Mammary epithelial cell (primary cell): ENCODE measurements around the gene H3-3A.

Source experiments
- EZH2 ChIP-seq: IDR thresholded peaks from 2 replicates; pipeline ENCODE4 v1.6.1; 2012; ENCODE audit warnings: low read length, inconsistent platforms, borderline replicate concordance
- TF ChIP-seq, protein P1 (sequence below), 2 donors: IDR thresholded peaks in 1 of 2; conservative IDR thresholded peaks in 1 of 2; 2 replicates each; pipeline ENCODE4 v1.5.1; 2011 to 2012; ENCODE audit warnings: inconsistent platforms in 2 of 2, low read length in 2 of 2, mild to moderate bottlenecking in 2 of 2, control low read depth in 1 of 2, low read depth in 1 of 2; ENCODE audit not compliant: insufficient read depth in 1 of 2; ENCODE audit errors: extremely low read depth in 1 of 2

DNA sequence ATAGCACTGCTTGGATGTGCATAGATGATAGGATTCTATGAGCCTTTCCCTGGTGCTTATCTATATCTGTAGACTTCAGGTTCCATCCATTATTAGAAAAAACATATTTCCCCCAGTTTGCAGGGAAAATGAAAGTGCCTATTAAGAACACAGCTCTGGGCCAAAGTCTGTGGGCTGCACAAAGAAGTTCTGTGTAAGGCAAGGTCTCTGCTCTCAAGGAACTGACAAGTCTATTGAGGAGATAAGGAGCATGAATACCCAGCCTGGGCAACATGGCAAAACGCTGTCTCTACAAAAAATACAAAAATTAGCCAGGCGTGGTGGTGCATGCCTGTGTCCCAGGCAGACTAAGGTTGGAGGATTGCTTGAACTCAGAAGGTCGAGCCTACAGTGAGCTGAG, 41.1 kb upstream of the H3-3A start:
- TF ChIP-seq, protein P1, sequence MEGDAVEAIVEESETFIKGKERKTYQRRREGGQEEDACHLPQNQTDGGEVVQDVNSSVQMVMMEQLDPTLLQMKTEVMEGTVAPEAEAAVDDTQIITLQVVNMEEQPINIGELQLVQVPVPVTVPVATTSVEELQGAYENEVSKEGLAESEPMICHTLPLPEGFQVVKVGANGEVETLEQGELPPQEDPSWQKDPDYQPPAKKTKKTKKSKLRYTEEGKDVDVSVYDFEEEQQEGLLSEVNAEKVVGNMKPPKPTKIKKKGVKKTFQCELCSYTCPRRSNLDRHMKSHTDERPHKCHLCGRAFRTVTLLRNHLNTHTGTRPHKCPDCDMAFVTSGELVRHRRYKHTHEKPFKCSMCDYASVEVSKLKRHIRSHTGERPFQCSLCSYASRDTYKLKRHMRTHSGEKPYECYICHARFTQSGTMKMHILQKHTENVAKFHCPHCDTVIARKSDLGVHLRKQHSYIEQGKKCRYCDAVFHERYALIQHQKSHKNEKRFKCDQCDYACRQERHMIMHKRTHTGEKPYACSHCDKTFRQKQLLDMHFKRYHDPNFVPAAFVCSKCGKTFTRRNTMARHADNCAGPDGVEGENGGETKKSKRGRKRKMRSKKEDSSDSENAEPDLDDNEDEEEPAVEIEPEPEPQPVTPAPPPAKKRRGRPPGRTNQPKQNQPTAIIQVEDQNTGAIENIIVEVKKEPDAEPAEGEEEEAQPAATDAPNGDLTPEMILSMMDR (conservative IDR thresholded peaks at IDR 0.05 in 1 of 2, IDR thresholded peaks at IDR 0.05 in 1 of 2; ENCODE audit: extremely low read depth in 1 of 2, insufficient read depth in 1 of 2, low read depth in 1 of 2, low read length in 2 of 2), result no peak
- no peak for TF ChIP-seq EZH2
